H1 (cell line): ENCODE data around the gene PTPRC. TPM values are rescaled to one million over a fixed set of nuclear protein-coding genes. Genes with fewer than 3 reads are reported as not detected.

Source experiments
- FOSL1 ChIP-seq: IDR thresholded peaks from 2 replicates; pipeline ENCODE4 v1.6.1; 2011; ENCODE audit warnings: mild to moderate bottlenecking, low read depth, low read length, moderate library complexity; ENCODE audit not compliant: insufficient read depth
- GTF2F1 ChIP-seq: IDR thresholded peaks from 2 replicates; pipeline ENCODE4 v1.6.1; 2012; ENCODE audit warnings: low read depth, low read length, improper control_type of control experiment, borderline replicate concordance
- JUN ChIP-seq: IDR thresholded peaks from 2 replicates; pipeline ENCODE4 v1.6.1; 2011; ENCODE audit warnings: low read depth, mild to moderate bottlenecking, improper control_type of control experiment, low read length
- KDM1A ChIP-seq: fragments of 200-600, 300-600 bp; sonication (generic); IDR thresholded peaks from 2 replicates; pipeline ENCODE4 v1.7.1; 2016; ENCODE audit warnings: mild to moderate bottlenecking, low read length, borderline replicate concordance
- NANOG ChIP-seq: IDR thresholded peaks from 2 replicates; pipeline ENCODE4 v1.6.1; 2011; ENCODE audit warnings: low read length, low read depth, mild to moderate bottlenecking, inconsistent platforms; ENCODE audit not compliant: insufficient read depth, poor library complexity, severe bottlenecking
- PHF8 ChIP-seq: fragments of 200-600 bp; sonication (generic); conservative IDR thresholded peaks from 2 replicates; pipeline ENCODE4 v1.7.1; 2012; ENCODE audit warnings: low read depth, mild to moderate bottlenecking, inconsistent platforms, low read length, moderate library complexity
- POLR2A ChIP-seq, 2 experiments: IDR thresholded peaks; 1 replicate in 1 of 2; 2 replicates in 1 of 2; pipeline ENCODE4 v1.6.1; 2011; ENCODE audit warnings: low read depth in 2 of 2, low read length in 2 of 2, mild to moderate bottlenecking in 2 of 2; ENCODE audit errors: control extremely low read depth in 1 of 2
- RNF2 ChIP-seq: fragments of 200-900, 300-1000 bp; sonication (generic); IDR thresholded peaks from 2 replicates; pipeline ENCODE4 v1.7.1; 2016; ENCODE audit warnings: borderline replicate concordance, low read depth, mild to moderate bottlenecking, antibody characterized with exemption, low read length; ENCODE audit not compliant: poor library complexity, severe bottlenecking; ENCODE audit errors: missing control alignments
- TEAD4 ChIP-seq: IDR thresholded peaks from 2 replicates; pipeline ENCODE4 v1.6.1; 2012; ENCODE audit warnings: low read depth, low read length, inconsistent platforms, mixed read lengths
- polyA plus RNA-seq, 7 experiments: library from polyadenylated mRNA; depleted of rRNA in 3 of 7; stranded (reverse) in 5 of 7; unstranded in 2 of 7; fragments of >200 nt in 5 of 7; fragments of 200-250 nt in 2 of 7; gene quantifications; 1 replicate in 5 of 7; 2 replicates in 1 of 7; 4 replicates in 1 of 7; pipeline versions ENCODE4 v1.2.1 to v1.2.3, GENCODE V29; 2011 to 2013; ENCODE audit warnings: missing spikeins in 2 of 7, mixed read lengths in 2 of 7
- total RNA-seq: library from RNA; stranded (reverse); fragmentation: NEBNext Ultra II Directional; extraction: Animal tissue kit (Norgen Biotek cat#: 25700); gene quantifications from 2 replicates; pipeline ENCODE4 v1.2.1, GENCODE V29; 2021
- TF ChIP-seq, protein P1 (sequence below): fragments of 300-600 bp; sonication (generic); IDR thresholded peaks from 2 replicates; pipeline ENCODE4 v1.7.1; 2012; ENCODE audit warnings: low read length, moderate library complexity, mild to moderate bottlenecking, inconsistent platforms; ENCODE audit not compliant: insufficient replicate concordance
- TF ChIP-seq, protein P2 (sequence below): IDR thresholded peaks from 2 replicates; pipeline ENCODE4 v1.6.1; 2011; ENCODE audit warnings: low read depth, mild to moderate bottlenecking, low read length; ENCODE audit not compliant: insufficient read depth

PTPRC gene
- total and polyA plus RNA-seq, 2 of the 8 experiments (the other 6 are each of a cell fraction or from before 2014, with no cell fraction given): 0.05 TPM; not detected in 1

DNA sequence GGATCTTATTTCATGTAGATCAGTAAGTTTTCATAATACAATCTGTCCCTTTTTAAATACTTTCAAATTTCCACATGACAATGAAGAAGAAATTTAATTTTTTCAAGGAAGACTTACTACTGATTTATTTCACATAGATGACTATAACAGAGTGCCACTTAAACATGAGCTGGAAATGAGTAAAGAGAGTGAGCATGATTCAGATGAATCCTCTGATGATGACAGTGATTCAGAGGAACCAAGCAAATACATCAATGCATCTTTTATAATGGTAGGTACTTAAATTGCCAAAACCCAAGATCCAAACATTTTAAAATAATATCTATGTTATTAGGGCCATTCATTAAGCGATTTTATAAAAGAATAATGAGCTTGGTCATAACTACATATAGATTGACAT, 110.4 kb downstream of the PTPRC start (continued):
- TF ChIP-seq, protein P1, sequence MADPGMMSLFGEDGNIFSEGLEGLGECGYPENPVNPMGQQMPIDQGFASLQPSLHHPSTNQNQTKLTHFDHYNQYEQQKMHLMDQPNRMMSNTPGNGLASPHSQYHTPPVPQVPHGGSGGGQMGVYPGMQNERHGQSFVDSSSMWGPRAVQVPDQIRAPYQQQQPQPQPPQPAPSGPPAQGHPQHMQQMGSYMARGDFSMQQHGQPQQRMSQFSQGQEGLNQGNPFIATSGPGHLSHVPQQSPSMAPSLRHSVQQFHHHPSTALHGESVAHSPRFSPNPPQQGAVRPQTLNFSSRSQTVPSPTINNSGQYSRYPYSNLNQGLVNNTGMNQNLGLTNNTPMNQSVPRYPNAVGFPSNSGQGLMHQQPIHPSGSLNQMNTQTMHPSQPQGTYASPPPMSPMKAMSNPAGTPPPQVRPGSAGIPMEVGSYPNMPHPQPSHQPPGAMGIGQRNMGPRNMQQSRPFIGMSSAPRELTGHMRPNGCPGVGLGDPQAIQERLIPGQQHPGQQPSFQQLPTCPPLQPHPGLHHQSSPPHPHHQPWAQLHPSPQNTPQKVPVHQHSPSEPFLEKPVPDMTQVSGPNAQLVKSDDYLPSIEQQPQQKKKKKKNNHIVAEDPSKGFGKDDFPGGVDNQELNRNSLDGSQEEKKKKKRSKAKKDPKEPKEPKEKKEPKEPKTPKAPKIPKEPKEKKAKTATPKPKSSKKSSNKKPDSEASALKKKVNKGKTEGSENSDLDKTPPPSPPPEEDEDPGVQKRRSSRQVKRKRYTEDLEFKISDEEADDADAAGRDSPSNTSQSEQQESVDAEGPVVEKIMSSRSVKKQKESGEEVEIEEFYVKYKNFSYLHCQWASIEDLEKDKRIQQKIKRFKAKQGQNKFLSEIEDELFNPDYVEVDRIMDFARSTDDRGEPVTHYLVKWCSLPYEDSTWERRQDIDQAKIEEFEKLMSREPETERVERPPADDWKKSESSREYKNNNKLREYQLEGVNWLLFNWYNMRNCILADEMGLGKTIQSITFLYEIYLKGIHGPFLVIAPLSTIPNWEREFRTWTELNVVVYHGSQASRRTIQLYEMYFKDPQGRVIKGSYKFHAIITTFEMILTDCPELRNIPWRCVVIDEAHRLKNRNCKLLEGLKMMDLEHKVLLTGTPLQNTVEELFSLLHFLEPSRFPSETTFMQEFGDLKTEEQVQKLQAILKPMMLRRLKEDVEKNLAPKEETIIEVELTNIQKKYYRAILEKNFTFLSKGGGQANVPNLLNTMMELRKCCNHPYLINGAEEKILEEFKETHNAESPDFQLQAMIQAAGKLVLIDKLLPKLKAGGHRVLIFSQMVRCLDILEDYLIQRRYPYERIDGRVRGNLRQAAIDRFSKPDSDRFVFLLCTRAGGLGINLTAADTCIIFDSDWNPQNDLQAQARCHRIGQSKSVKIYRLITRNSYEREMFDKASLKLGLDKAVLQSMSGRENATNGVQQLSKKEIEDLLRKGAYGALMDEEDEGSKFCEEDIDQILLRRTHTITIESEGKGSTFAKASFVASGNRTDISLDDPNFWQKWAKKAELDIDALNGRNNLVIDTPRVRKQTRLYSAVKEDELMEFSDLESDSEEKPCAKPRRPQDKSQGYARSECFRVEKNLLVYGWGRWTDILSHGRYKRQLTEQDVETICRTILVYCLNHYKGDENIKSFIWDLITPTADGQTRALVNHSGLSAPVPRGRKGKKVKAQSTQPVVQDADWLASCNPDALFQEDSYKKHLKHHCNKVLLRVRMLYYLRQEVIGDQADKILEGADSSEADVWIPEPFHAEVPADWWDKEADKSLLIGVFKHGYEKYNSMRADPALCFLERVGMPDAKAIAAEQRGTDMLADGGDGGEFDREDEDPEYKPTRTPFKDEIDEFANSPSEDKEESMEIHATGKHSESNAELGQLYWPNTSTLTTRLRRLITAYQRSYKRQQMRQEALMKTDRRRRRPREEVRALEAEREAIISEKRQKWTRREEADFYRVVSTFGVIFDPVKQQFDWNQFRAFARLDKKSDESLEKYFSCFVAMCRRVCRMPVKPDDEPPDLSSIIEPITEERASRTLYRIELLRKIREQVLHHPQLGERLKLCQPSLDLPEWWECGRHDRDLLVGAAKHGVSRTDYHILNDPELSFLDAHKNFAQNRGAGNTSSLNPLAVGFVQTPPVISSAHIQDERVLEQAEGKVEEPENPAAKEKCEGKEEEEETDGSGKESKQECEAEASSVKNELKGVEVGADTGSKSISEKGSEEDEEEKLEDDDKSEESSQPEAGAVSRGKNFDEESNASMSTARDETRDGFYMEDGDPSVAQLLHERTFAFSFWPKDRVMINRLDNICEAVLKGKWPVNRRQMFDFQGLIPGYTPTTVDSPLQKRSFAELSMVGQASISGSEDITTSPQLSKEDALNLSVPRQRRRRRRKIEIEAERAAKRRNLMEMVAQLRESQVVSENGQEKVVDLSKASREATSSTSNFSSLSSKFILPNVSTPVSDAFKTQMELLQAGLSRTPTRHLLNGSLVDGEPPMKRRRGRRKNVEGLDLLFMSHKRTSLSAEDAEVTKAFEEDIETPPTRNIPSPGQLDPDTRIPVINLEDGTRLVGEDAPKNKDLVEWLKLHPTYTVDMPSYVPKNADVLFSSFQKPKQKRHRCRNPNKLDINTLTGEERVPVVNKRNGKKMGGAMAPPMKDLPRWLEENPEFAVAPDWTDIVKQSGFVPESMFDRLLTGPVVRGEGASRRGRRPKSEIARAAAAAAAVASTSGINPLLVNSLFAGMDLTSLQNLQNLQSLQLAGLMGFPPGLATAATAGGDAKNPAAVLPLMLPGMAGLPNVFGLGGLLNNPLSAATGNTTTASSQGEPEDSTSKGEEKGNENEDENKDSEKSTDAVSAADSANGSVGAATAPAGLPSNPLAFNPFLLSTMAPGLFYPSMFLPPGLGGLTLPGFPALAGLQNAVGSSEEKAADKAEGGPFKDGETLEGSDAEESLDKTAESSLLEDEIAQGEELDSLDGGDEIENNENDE: no peak
- no peak for TF ChIP-seq TEAD4
- TF ChIP-seq, protein P2, sequence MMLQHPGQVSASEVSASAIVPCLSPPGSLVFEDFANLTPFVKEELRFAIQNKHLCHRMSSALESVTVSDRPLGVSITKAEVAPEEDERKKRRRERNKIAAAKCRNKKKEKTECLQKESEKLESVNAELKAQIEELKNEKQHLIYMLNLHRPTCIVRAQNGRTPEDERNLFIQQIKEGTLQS: no peak
- no peak for TF ChIP-seq RNF2
- TF ChIP-seq NANOG: no peak
- TF ChIP-seq FOSL1: no peak
- TF ChIP-seq JUN: no peak
- no peak for TF ChIP-seq KDM1A
- TF ChIP-seq PHF8: no peak
- no peak for TF ChIP-seq GTF2F1
- no peak for TF ChIP-seq POLR2A (IDR thresholded peaks at IDR 0.05; ENCODE audit: control extremely low read depth in 1 of 2, low read depth in 2 of 2, low read length in 2 of 2)
